GM21360 (cell line): ENCODE results near the gene KANSL1.

Experiments
- ATAC-seq: cut with Tn5 transposase; IDR thresholded peaks from one replicate; pipeline ENCODE4 v1.9.1; 2021; ENCODE audit warnings: mild to moderate bottlenecking, moderate library complexity; ENCODE audit not compliant: unreplicated experiment

KANSL1 gene

GRCh38 chr17:46044286-46044928, 148.8 kb downstream of the KANSL1 start:
- no peak for ATAC-seq

- no peak for ATAC-seq
These were observed 149.6 kb downstream of the KANSL1 start for GRCh38 chr17:46043606-46044005.

- no peak for ATAC-seq
These were observed 150.3 kb downstream of the KANSL1 start for GRCh38 chr17:46042925-46043324.

- ATAC-seq, result no peak
These were observed 151.0 kb downstream of the KANSL1 start for GRCh38 chr17:46042246-46042645.

- ATAC-seq, result no peak
These were observed 153.5 kb downstream of the KANSL1 start for GRCh38 chr17:46039592-46040186.

- ATAC-seq, result no peak
These were observed 154.3 kb downstream of the KANSL1 start for GRCh38 chr17:46038937-46039336.

GRCh38 chr17:46038414-46038813, 154.8 kb downstream of the KANSL1 start:
- no peak for ATAC-seq

GRCh38 chr17:46037722-46038255, 155.4 kb downstream of the KANSL1 start:
- no peak for ATAC-seq

GRCh38 chr17:46036491-46036890, 156.7 kb downstream of the KANSL1 start:
- ATAC-seq, result no peak

GRCh38 chr17:46035112-46035818, 158.0 kb downstream of the KANSL1 start:
- no peak for ATAC-seq

- no peak for ATAC-seq
These were observed 159.8 kb downstream of the KANSL1 start for GRCh38 chr17:46033392-46033791.

- no peak for ATAC-seq
These were observed 160.3 kb downstream of the KANSL1 start for GRCh38 chr17:46032909-46033308.

GRCh38 chr17:46031920-46032319, 161.3 kb downstream of the KANSL1 start:
- no peak for ATAC-seq

GRCh38 chr17:46031440-46031839, 161.8 kb downstream of the KANSL1 start:
- no peak for ATAC-seq

- ATAC-seq, result no peak
These were observed 162.5 kb downstream of the KANSL1 start for GRCh38 chr17:46030752-46031151.

- ATAC-seq, result no peak
These were observed 163.6 kb downstream of the KANSL1 start for GRCh38 chr17:46029627-46030026.

GRCh38 chr17:46028981-46029565, 164.2 kb downstream of the KANSL1 start:
- ATAC-seq, result no peak

GRCh38 chr17:46028374-46028773, 164.9 kb downstream of the KANSL1 start:
- no peak for ATAC-seq

- no peak for ATAC-seq
These were observed 165.3 kb downstream of the KANSL1 start for GRCh38 chr17:46027976-46028325.

GRCh38 chr17:46027048-46027975, 165.9 kb downstream of the KANSL1 start:
- no peak for ATAC-seq
